Esophagus squamous epithelium (tissue), 4 donors: ENCODE measurements around the gene ADAT1.

Experiments used
- CTCF ChIP-seq, 6 experiments: fragments of 450-650 bp in 4 of 6; fragments of 200-600 bp in 2 of 6; sonication (generic) in 2 of 6; IDR thresholded peaks; one replicate each; pipeline ENCODE4 v1.5.1; 2016 to 2019; ENCODE audit warnings: antibody characterized with exemption in 6 of 6, mild to moderate bottlenecking in 4 of 6, moderate library complexity in 4 of 6
- POLR2A ChIP-seq, 4 donors: fragments of 450-650 bp; IDR thresholded peaks; one replicate each; pipeline ENCODE4 v1.6.1; 2017; ENCODE audit warnings: antibody characterized with exemption in 4 of 4, mild to moderate bottlenecking in 4 of 4, moderate library complexity in 3 of 4

- TF ChIP-seq CTCF (IDR thresholded peaks at IDR 0.05) (no peak), POLR2A (IDR thresholded peaks at IDR 0.05) (no peak)
Measured at GRCh38 chr16:75552951-75553350, 70.1 kb downstream of the ADAT1 start.
